Panc1 (cell line): ENCODE measurements around the gene EMP2. TPM values are rescaled to one million over a fixed set of nuclear protein-coding genes. Genes with fewer than 3 reads are reported as not detected.

Experiments
- ATAC-seq: fragments of 200-7000 bp; cut with Tn5 transposase; 2 replicates; pipeline ENCODE4 v1.9.1; 2020; ENCODE audit warnings: mild to moderate bottlenecking, moderate library complexity
- BruUV-seq: library from RNA; stranded (reverse); fragments of 400-500 nt; replicated peaks from 2 replicates; lab custom pipeline; 2021; lab: Mats Ljungman, UMichigan
- CTCF ChIA-PET: fragments of 300-600 bp; sonication (Branson Sonifier 250); formaldehyde crosslinking; loops from one replicate; lab custom pipeline; 2022; ENCODE audit warnings: antibody characterized with exemption; lab: Charles Lee
- POLR2A ChIA-PET: fragments of 300-600 bp; sonication (Branson Sonifier 250); formaldehyde crosslinking; loops from one replicate; lab custom pipeline; 2022; ENCODE audit warnings: antibody characterized with exemption; lab: Charles Lee
- DNase-seq: peaks from one replicate; pipeline ENCODE4 v3.0.0-alpha.2; 2010; ENCODE audit warnings: low read depth, low spot score
- H3K27ac ChIP-seq: 2 replicates; pipeline ENCODE4 v1.5.1; 2011; ENCODE audit warnings: mild to moderate bottlenecking, low read length, inconsistent platforms
- H3K27me3 ChIP-seq: fragments of 200-500 bp; sonication (Bioruptor generic); 2 replicates; pipeline ENCODE4 v1.6.0; 2014; ENCODE audit warnings: low read length, inconsistent platforms; ENCODE audit not compliant: control insufficient read depth, insufficient read depth
- H3K36me3 ChIP-seq: fragments of 200-500 bp; sonication (Bioruptor generic); 2 replicates; pipeline ENCODE4 v1.5.1; 2014; ENCODE audit warnings: inconsistent platforms, mild to moderate bottlenecking, low read length, moderate library complexity; ENCODE audit not compliant: control insufficient read depth, insufficient read depth
- H3K4me1 ChIP-seq: 2 replicates; pipeline ENCODE4 v1.5.1; 2011; ENCODE audit warnings: inconsistent platforms, mild to moderate bottlenecking, low read length, moderate library complexity; ENCODE audit not compliant: control insufficient read depth, insufficient read depth
- H3K4me3 ChIP-seq, 2 experiments: 2 replicates each; pipeline ENCODE4 v1.5.1; 2011 to 2012; ENCODE audit warnings: low read depth in 2 of 2, low read length in 2 of 2, mild to moderate bottlenecking in 2 of 2, inconsistent platforms in 1 of 2, moderate library complexity in 1 of 2
- H3K9me3 ChIP-seq: fragments of 200-500 bp; sonication (Bioruptor generic); 2 replicates; pipeline ENCODE4 v1.5.1; 2014; ENCODE audit warnings: low read depth, mild to moderate bottlenecking, inconsistent platforms, low read length, moderate library complexity; ENCODE audit not compliant: control insufficient read depth, insufficient read depth
- CTCF ChIP-seq: fragments of 450-650 bp; IDR thresholded peaks from 2 replicates; pipeline ENCODE4 v1.5.1; 2017; ENCODE audit warnings: mild to moderate bottlenecking
- POLR2AphosphoS5 ChIP-seq: IDR thresholded peaks from 2 replicates; pipeline ENCODE4 v1.6.1; 2012; ENCODE audit warnings: mild to moderate bottlenecking, low read depth, low read length, moderate library complexity
- REST ChIP-seq, 2 experiments: IDR thresholded peaks; 2 replicates each; pipeline ENCODE4 v1.6.1; 2011 to 2012; ENCODE audit warnings: low read depth in 2 of 2, control low read depth in 1 of 2, low read length in 1 of 2, mild to moderate bottlenecking in 1 of 2, moderate library complexity in 1 of 2; ENCODE audit not compliant: insufficient read depth in 1 of 2
- SIN3A ChIP-seq: IDR thresholded peaks from 2 replicates; pipeline ENCODE4 v1.6.1; 2012; ENCODE audit warnings: low read depth, mild to moderate bottlenecking, low read length, moderate library complexity, borderline replicate concordance; ENCODE audit not compliant: insufficient read depth
- TCF7L2 ChIP-seq: IDR thresholded peaks from 2 replicates; pipeline ENCODE4 v1.6.1; 2011; ENCODE audit warnings: mild to moderate bottlenecking, low read depth, low read length, inconsistent platforms
- in situ Hi-C: cut with HindIII; loops from 2 replicates; pipeline ENCODE4 v1.10.0; 2016; ENCODE audit warnings: low sequenced_read_pairs, low pct_unique_long_range_greater_than_20kb
- intact Hi-C: fragments of 100-400 bp; cut with micrococcal nuclease; formaldehyde crosslinking; loops from one replicate; pipeline ENCODE4 v1.10.0; 2022; ENCODE audit not compliant: unreplicated experiment
- total RNA-seq: library from RNA; stranded (reverse); gene quantifications from one replicate; pipeline ENCODE4 v1.2.1, GENCODE V29; 2021; ENCODE audit not compliant: unreplicated experiment

EMP2 gene
- total RNA-seq, 1 experiment from 2014 or later: 13.8 TPM

GRCh38 chr16:10578474-10579316, 1.7 kb downstream of the EMP2 start:
- no TSS peak for BruUV-seq
- ATAC-seq (no peak), DNase-seq (no peak)
- no peak overlapping the region for H3K4me3 ChIP-seq
- peaks cover 7% of the 10 kb centered on the region; the same call in 1 of the 2 replicates for H3K4me1 ChIP-seq
- no peaks in the 10 kb centered on the region for H3K36me3 ChIP-seq
- ChIA-PET POLR2A (no interaction called here), CTCF (interaction anchor here (0.5 kb wide), 1 partner anchor 59 kb away, joined by 5 read pairs; no protein-coding TSS in a partner anchor)
- no peak for TF ChIP-seq TCF7L2
- no peak for TF ChIP-seq SIN3A
- no peak for TF ChIP-seq CTCF
- TF ChIP-seq REST (IDR thresholded peaks at IDR 0.05; ENCODE audit: insufficient read depth in 1 of 2, low read depth in 2 of 2, low read length in 1 of 2): no peak
- TF ChIP-seq POLR2AphosphoS5: no peak
- intact Hi-C loops (no loop called here), in situ Hi-C loops (no loop called here)
- peaks cover 4% of the 10 kb centered on the region; the same call in 1 of the 2 replicates for H3K27me3 ChIP-seq
- H3K27ac ChIP-seq: no peak overlapping the region
- no peaks in the 10 kb centered on the region for H3K9me3 ChIP-seq

- Histone ChIP-seq H3K27ac (no peak overlapping the region), H3K9me3 (no peaks in the 10 kb centered on the region), H3K27me3 (no peaks in the 10 kb centered on the region), H3K4me3 (no peak overlapping the region), H3K36me3 (no peaks in the 10 kb centered on the region), H3K4me1 (peaks cover 7% of the 10 kb centered on the region; the same call in 1 of the 2 replicates)
- in situ Hi-C loops (no loop called here), intact Hi-C loops (no loop called here)
- BruUV-seq: no TSS peak
- ChIA-PET POLR2A (no interaction called here), CTCF (no interaction called here)
- no peak for ATAC-seq
- no peak for DNase-seq
- no peak for TF ChIP-seq TCF7L2
- TF ChIP-seq SIN3A: no peak
Observed at GRCh38 chr16:10577305-10578202, 2.8 kb downstream of the EMP2 start.
